Measurements from ENCODE around the gene ADGRG1.

DNA sequence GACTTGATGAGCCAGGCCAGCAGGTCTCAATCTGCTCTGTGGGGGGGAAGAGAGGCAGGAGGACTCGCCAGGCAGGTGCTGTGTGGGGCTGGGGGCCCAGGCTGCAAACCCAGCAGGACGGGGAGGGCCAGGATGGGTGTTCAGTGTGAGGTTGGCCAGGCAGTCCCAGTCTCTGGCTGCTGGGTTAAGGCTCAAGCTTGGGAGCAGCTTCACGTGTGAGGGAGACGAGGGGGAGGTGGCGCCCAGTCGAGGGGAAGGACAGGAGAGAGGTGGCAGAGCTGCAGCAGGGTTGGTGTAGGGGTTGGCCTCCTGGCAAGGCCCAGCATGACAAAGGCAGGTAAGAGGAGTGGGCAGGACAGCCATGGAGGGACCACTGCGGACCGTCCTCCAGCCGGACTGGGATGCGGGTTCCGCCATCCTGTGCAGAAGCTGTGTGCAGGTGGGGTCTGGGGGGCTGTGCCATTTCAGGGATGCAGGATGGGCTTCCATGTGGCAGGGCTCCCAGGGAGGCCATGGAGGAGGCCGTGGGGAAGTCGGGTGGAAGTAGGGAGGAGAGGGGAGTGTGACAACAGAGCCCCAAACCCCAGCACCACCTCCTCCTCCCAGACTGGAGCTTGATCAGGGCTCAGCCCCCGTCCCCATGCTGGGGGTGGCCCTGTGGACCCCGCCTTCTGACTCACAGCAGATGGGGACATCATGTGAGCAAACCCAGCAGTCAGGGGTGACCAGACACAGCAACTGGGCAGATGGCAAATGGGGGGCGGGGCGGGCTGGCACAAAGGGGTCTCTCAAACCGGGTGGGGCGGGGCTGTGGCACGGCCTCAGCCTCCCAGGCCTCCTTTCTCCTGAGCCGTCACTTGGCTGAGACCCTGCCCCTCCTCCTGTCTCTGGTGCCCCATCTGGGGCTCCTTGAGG, 2.8 kb downstream of the ADGRG1 start:
- TF ChIP-seq SIN3A (IDR thresholded peaks at IDR 0.05; ENCODE audit: borderline replicate concordance, insufficient read depth, low read length) = no peak
- no peak for TF ChIP-seq POLR2AphosphoS5 (IDR thresholded peaks at IDR 0.05; ENCODE audit: low read depth, low read length)

Measured in PFSK-1 (cell line).